HG03520 (cell line): ENCODE measurements around the gene TMUB1.

Experiments used
- ATAC-seq: cut with Tn5 transposase; IDR thresholded peaks from one replicate; pipeline ENCODE4 v1.9.1; 2021; ENCODE audit warnings: mild to moderate bottlenecking, moderate library complexity; ENCODE audit not compliant: unreplicated experiment

The TMUB1 gene, protein sequence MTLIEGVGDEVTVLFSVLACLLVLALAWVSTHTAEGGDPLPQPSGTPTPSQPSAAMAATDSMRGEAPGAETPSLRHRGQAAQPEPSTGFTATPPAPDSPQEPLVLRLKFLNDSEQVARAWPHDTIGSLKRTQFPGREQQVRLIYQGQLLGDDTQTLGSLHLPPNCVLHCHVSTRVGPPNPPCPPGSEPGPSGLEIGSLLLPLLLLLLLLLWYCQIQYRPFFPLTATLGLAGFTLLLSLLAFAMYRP

GRCh38 chr7:151083071-151083823, at the start of gene TMUB1:
Gene TMUB1, minus strand, starts transcription at chr7:151083493. Its CDS starts 930 bp downstream, at chr7:151082563.
- peak; percentile 39 for ATAC-seq

DNA sequence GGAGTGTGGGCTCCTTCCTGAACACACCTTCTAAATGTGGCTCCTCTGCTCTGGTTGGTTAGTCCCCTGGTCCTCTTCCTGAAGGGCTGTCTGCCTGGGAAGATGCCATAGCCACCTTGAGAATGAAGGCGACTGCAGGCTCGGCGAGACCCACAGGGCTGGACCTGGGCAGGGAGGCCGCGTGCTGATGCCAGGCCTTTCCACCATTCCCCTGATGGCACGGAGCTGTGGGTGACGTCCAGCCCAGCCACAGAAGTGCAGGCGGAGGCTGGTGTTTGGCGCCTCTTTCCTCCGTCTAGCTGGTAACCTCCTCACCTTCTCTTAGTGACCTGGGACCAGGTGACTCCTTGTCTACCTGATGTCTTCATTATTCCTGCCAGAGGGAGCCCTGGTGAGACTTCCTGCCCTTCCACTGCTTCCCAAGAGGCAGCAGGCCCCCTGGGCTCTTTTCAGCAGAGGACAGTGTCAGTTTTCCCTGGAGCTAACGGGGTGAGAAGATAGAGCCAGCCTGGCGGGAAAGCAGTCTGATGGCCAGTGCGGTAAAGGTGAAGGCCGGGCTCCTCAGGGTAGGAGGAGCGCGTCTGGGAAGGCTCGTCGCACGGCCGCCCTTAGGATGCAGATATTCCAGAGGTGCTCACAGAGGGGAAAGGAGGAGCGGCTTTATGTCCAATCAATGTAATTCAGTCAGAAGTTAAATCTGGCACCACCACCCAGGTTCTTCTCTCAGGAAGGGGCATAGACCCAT, 49.3 kb upstream of the TMUB1 start:
- no peak for ATAC-seq

- ATAC-seq, result no peak
Observed at GRCh38 chr7:151131592-151132293, 48.5 kb upstream of the TMUB1 start.

DNA sequence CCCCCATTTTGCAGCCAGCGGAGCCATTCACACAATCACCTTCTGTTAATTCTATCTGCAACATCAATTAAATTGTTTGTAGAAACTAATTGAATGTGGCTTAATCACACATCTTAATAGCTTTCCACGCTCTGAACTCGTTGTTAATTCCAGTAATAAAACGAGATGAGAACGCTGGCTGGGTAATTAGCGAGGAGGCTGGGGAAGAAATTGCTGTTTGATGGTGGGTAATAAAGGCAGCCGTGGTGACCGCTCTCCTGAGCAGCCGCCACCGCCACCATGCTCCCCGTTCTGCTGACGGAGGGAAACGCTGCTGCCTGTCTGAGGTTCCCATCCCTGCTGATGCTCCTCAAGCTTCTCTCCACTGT, 47.9 kb upstream of the TMUB1 start:
- no peak for ATAC-seq

DNA sequence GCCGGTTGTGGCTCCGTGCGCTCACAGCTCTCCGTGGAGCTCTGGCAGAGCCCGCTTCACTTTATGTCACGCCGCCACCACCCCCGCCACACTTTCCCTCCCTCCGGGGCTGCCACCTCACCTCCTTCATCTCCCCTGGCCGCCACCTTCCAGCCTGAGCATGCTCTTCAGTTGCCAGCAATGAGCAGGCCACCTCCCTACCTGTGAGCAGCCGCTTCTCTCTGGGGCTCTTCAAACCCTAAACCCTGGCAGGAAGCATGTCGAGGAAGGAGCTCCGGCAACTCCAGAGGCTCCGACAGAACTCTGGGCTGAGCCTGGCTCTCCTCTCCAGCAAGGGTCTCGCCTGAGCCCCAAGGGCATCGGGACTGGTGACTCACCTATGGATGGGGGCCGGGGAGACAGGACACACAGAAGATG, 47.5 kb upstream of the TMUB1 start:
- no peak for ATAC-seq

DNA sequence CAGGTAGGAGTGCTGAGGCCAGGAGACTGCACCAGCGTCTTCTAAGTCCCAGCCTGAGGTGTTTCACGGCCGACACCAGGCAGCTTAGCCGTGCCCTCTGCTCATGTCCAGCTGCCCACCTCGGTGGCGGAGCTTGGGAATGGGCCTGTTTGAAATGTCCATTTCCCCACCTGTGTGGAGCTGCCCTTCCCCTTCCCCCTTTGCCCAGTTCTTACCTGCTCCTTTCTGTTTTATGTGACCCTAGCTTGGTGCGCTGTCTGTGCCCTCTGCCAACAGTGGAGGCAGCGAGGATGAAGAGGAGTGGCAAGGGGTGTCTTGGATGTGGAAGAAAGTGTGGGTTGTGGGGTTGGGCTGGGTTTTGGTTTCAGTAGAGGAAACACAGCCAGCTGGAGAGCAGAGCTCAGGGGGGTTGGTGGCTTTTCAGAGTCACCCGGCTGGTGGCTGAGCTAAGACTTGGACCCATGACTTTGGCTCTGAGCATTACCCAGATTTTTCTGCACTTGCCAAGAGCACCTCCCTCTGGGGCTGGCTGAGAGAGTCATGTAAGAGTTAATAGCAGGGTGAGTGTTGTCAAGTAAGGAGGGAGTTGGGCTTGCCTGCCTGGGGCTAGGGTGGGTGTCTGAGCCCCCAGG, 46.8 kb upstream of the TMUB1 start:
- ATAC-seq, result no peak

GRCh38 chr7:151129117-151129959, 46.0 kb upstream of the TMUB1 start:
- ATAC-seq, result no peak

- no peak for ATAC-seq
Observed at GRCh38 chr7:151128716-151129115, 45.4 kb upstream of the TMUB1 start.

DNA sequence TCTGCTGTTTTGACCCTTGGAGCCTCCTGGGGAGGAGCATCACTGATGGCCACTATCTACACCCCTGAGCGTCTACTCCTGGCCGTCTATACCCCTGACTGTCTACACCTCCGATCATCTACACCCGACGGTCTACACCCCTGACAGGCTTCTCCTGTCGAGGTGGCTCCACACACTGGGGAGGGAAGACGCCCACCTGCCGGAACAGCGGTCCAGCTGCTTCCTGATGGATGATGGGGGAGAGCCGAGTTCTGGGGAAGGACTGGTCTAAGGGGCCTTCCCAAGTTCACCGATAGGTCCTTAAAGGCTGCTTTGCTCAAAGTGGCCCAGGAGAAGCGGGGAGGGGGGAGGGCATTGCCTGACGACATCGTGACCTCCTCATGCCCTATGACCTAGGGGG, 44.9 kb upstream of the TMUB1 start:
- ATAC-seq, result no peak

GRCh38 chr7:151126491-151127137, 43.3 kb upstream of the TMUB1 start:
- no peak for ATAC-seq

DNA sequence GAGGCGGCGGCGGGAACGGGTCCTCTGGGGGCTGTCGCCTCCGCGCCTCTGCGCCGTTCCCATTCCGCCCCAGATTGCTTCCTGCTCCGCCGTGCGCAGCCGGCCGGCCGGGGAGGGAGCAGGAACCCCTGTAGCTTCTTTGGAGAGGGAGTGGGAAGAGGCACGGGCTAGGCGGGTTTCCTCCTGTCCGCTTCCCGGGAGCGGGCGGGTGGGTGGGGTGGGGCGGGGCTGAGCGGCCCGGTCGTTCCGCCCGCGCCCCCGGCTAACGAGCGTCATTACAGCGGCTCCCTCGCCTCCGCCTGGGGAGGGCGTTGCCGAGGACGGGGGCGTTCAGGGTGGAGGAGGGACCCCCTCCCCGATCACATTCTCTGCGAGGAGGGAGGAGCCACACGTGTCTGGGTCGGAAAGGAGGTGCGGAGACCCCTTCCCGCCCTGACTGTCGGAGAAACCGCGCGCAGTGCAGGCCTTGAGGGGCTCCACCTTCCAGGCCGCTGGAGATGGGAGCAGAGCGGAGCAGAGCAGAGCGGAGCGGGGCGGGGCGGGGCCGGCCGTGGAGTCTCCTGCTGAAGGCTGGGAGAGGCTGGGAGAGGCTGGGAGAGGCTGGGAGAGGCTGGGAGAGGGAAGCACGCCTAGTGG, 42.7 kb upstream of the TMUB1 start:
- no peak for ATAC-seq

- ATAC-seq, result no peak
Observed at GRCh38 chr7:151125470-151125845, 42.2 kb upstream of the TMUB1 start.

- no peak for ATAC-seq
Observed at GRCh38 chr7:151124899-151125399, 41.7 kb upstream of the TMUB1 start.

GRCh38 chr7:151124481-151124880, 41.2 kb upstream of the TMUB1 start:
- ATAC-seq, result no peak

DNA sequence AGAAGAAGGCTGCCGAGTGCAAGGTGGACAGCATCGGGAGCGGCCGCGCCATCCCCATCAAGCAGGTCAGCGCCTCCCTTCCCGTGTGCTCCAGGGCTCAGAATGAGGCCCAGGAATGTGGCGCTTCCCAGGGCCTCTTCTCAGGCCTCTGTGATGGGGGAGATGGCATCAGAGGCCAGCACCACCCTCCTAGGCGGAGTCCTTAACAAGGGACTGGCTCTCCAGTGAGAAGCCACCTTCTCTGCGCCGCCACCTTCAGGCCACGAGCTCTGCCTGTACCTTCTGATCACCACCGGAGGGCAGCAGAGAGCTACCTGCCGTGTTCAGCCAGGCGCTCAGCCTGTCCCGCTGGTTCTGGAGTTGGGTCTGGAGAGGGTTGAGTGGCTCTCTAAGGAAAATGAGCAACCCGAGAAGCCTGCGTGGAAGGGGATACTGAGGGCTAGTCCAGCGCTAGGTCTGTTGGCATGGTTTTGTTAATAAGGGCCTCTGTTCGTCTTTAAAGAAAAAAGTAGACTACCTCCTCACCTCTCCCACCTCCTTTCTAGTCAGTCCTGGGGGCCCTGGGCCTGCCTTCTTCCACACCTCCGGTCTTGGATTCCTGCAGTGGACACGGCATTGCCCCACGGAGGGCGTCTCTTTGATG, 40.6 kb upstream of the TMUB1 start:
- peak; percentile 89 for ATAC-seq

- ATAC-seq, result no peak
Observed at GRCh38 chr7:151123158-151123821, 40.0 kb upstream of the TMUB1 start.

DNA sequence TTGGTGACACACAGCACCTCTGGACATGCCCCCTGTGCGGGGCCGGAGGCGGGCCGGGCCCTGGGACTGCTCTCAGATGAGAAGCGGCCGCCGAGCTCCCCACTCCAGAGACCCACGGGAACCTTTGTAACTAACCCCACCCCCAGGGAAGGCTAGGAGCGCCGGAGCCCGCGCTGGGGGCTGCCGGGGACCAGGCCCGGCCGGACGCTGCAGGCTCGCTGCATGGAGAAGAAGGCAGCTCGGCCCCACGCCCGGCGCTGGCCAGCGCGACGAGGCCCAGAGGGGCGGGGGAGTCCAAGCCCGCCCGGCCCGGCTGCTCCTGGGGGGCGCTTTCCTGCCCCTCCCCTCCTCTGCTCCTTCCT, 39.5 kb upstream of the TMUB1 start:
- ATAC-seq, result no peak

- no peak for ATAC-seq
Observed at GRCh38 chr7:151122276-151122675, 39.0 kb upstream of the TMUB1 start.
